DMS114 treated with DMSO at 0.1 percent for 48 hours (cell line): Measurements from ENCODE around the gene RBMS3.
"Not testable (repeated sequence)": the region's sequence is repeated elsewhere in the genome, so short reads cannot be mapped to it uniquely, and the experiment has no call there.

Source experiments
- DNase-seq: peaks from one replicate; lab custom pipeline; 2025; ENCODE audit not compliant: unreplicated experiment; lab: John Stamatoyannopoulos, UW

Gene RBMS3

DNA sequence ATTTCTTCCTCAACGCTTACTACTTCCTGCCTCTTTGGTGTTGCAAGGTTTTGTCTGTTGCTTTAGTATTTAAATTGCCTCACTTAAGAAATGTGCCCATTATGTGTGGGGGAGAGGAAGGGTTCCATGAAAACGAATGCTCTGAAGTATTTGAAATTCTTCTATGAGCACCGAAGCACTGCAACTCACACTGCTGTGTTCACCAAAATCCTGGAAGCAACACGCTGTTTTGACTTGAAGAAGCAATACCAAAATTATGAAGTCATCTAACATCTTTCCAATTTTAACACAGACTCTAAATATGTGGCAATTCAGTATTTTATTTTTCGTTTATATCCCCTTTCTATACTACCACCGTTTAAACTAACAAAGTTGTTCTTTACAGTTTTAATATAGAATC, 101.5 kb downstream of the RBMS3 start:
- DNase-seq, result no peak

DNA sequence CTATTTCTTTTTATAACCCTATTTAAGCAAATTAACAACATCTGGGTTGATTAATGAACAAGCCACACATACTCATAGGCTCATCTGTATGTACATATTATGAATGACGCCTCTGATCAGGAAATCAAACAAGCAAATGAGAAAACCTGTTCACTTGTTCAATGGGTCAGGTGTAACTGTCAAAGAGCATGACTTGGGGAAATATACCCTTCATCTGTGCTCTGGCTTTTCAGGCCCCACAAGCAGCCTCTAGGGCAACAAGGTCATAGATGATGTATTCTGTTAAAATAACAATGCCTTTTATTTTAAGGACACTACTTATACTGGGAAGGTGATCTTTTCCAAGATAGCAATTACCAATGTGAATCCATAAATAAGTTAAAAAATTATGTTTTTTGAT, 102.0 kb downstream of the RBMS3 start:
- DNase-seq, result no peak

DNA sequence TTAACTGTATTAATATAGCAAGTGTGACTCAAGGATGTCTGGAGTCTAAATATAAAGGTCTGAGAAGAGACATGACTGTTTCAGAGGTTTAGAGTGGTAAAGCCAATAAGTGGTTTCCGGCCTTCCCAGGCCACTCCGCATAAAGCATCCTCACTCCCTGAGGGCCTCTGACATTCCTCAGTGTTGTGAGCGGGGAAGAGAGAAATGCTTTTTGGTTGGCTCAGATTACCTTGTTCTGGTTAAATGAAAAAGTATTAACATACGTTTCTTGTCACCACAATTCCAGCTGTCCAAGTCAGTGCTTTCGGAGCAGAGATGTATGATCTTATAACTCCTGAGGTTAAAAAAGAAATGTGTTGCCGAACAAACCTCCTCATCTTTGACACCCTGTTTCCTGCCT, 103.8 kb downstream of the RBMS3 start:
- DNase-seq, result no peak

DNA sequence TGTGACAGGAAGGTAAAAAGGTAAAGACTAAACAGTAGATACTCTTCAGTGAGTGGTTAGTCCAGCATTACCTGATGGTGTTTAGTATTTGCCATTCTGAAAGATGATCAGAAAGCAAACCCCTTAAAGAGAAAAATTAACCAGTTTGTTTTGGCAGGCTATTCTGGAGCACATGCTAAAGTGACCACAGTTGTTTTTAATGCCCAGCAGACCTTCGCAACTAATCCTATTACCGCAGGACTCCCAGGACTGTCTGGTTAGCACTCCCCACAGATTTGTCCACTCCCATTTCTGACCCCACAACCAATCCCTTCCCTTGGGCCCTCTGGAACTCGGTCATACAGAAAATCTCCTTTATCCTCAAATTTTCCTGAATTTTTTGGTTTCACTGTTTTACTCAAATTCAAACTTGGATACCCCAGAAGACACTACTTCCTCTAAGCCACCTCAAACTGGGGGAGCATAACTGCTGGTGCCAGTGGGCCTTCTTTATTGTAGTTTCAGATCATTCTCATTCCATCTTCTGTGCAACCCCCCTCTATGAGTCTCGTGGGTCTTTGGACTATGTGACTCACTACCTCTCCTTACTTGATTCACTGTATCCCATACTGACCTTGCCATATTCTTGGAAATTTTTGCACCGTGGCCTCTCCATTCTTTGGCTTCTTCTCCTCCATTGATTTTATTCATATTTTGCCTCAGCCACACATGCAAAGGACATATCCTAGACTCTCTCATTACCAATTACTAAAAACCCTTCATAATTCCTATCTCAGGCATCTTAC, 104.4 kb downstream of the RBMS3 start:
- no peak for DNase-seq

DNA sequence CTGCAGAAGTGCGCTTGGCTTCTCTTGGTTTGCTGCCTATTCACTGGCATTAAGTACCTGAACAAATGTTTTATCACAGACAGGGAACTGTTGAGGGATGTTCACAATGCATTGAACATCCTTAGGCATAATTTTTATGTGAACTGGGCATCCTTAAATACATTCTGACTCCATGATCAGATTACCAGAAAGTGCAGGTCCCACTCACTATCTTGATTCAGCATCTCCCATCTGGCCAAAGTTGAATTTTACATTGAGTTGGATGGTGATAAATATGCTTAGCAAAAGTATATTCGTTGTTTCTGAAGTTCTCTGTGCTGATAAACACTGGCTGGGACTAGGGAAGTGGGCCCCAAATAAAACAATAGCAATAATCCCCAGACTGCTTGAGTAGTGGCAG, 108.5 kb downstream of the RBMS3 start:
- no peak for DNase-seq

DNA sequence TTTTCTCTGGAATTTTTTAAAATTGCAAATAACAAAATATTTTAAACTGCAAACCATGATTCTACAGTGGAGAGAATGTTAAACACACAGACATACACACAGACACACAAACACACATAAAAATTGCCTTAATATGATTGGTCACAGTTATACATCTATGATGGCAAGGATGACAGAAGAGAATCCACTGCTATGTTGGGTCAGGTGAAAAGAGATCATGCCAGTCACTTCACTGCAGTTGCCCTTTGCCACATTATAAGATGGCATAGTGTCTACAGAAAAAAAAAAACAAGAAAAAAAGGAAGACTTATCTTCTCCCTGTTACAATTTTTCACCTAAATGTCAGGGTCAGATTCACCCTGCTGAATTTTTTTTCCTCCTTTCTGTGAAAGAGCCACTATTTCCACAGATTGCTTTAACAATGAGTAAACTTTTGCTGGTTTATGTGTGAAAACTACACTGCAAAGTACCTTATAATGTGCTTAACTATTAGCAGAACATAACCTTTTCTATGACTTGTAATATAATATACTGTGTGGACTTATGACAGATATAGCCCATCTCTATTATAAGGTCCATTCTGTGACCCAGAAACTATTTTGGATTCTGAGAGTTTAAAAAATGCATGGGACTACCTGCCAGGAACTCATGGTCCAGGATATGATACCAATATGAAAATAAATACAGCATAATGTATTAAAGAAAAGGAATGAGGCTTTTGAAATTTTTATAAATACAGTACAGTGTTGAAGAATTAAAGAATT, 111.9 kb downstream of the RBMS3 start:
- no peak for DNase-seq

DNA sequence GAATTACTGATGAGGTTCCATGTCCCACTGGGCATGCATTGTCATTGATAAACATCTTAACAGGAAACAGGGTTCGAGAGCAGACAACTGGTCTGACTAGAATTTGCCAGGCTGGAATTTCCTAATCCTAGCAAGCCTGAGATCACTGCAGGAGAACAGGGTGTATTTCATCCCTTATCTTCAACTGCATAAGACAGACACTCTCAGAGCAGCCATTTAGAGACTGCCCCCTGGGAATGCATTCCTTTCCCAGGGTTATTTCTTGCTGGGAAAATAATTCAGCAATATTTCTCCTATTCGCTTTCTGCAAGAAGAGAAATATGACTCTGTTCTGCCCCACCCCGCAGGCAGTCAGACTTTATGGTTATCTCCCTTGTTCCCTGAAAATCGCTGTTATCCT, 113.1 kb downstream of the RBMS3 start:
- DNase-seq, result not testable (repeated sequence)

DNA sequence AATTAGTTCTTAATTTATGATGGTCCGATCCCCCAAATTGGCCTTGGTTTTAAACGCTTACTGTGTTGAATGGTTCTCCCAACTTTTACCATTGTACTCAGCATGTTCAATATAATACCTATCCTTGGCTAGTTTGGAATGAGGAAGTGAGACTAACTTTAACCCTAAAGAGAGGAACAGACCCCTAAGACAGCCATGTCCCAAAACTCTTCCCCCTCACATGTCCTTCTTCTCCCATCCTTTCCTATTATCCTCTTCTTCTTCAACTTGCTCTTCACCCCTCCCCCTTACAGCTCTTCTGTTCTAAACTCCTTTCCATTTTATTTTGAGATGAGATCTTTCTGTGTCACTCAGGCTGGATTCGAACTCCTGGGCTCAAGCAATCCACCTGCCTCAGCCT, 116.5 kb downstream of the RBMS3 start:
- DNase-seq, result no peak

DNA sequence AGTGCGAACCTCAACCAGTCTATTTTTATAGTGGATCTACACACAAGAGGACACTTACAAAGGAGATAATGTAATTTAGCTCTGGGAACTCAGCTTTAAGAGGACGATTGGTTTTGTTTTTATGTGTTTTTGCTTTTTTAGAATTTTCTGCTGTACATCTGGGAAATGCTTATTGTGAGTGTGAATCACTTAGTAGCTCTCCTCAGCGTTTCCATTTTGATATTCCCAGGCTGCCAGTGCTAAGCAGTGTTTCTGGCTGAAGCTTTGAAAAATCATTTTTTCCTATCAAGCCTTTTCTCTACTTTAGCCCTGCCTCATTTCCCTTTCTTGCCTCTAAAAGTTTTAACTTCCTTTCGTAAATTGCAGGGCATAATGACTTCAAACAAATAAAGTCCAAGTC, 117.9 kb downstream of the RBMS3 start:
- no peak for DNase-seq

DNA sequence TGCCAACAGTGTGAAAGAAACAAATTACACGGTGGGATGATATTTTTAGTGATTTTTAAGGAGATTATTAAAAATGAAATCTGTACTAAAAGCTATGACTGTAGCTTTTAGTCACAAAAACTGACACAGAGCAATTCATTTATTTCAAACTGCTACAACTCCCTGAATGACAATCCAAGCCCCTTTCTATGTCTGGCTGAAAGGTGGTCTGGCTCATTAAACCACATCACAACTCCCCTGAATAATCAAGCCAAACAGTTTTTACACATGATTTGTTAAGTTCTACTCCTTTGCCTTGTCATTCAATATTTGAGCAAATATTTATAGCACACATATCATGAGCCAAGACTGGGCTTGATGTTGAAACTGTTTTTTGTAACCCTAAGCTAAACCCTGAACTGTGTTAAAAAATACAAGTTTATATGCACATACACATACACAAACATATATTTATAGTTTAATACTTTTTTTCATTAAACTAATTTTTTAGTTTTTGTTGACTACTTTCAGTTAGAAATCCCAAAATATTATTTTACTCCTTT, 125.5 kb downstream of the RBMS3 start:
- DNase-seq, result no peak

DNA sequence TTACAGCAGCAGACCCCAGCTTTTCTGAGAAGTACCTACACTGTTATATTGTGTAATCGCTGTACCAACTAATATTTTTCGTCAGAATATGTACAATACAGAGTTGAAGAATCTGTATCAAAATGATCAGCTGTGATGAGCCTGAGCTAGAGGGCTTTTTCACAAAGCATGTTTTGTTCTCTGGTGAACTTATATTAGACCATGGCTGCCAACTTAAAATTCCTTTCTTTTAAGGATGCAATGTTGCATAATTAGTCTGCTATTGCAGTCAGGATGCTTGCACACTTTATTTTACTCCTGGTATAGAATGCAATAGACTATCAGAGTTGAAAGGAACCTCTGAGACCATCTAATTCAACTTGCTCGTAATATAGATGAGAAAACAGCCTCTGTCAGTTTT, 127.8 kb downstream of the RBMS3 start:
- DNase-seq, result no peak

DNA sequence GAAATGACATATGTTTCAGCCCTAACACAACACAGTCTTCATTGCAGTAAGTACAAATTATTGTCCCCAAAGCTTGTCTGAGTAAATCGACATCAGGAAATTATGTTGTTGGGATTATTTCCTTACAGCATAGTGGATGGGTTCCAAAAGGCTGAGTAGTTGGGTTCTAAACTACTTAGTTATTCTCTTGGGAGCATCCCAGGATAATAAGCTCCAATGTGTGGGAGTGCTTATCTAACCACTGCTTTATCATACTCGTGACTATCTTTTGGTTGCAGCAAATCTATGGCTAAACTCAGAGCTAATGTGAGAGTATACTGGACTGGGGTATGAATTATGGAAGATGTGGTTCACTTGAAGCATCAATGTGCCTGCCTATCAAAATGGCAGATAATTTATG, 128.5 kb downstream of the RBMS3 start:
- DNase-seq, result no peak

DNA sequence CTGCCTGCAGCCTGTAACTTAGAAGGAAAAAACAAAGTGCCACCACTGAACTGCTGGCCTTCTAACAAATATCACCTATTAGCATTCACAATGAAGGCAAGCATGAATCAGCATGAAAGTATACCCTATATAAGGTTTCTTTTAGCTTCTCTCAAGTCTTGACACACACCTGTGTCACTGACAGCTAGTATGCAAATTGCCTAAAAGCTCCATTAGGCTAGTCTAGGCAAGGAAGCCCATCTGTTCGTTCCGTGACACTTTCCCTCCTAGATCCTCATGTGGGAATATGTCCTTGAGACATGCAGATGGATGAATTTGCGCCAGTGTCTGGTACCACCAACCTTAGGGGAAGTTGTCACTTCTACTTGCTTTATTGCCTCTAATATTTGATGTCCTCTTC, 129.3 kb downstream of the RBMS3 start:
- no peak for DNase-seq

DNA sequence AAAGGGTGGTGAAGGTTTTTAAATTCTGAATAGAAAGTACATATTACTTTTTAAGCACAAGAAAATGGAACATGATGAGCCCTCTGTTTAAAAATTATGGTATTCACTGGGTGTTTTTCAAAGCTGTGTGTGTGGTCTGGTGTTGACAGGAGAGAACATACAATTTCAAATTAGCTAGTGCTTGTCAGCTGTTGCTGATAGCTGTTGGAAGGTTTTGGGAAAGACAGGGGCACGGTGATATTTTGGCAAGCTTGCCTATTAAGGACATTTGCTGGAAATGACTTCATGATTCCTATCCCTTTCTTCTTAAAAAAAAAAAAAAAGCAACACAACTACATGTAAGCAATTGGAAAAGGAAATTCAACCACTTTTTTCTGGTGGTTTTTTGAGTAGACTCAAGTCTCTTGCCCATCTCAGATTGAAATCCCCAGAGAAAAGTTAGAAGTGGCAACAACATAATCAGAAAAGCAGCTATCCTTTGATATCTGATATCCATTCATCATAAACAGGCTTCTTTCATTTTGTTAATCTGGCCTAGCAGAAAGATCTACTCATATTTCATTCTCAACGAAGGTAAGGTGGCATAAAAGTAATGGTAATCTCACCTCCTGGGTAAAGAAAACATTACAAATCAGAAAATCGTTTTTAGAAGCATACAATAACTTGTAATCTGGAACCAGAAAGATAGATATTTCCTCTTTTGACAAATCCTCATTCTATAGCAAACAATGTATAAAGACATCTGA, 130.0 kb downstream of the RBMS3 start:
- DNase-seq, result no peak

DNA sequence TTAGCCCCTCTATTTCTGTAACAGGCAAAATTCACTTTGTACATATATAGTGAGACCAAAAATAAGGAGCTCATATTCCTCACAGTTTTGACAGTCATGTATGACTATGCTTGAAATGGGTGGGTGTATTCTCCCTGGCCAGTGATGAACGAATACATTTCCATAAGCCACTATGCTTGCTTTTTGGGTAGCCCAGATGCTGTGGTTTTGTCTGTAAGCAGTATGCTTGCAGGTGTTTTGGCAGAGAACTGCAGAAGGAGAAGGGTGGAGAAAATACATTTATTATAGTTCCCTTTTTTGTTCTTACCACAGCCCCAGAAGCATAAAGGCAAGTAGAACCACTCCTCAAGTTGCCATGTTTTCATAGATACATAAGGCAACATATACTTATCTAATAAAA, 131.2 kb downstream of the RBMS3 start:
- no peak for DNase-seq

DNA sequence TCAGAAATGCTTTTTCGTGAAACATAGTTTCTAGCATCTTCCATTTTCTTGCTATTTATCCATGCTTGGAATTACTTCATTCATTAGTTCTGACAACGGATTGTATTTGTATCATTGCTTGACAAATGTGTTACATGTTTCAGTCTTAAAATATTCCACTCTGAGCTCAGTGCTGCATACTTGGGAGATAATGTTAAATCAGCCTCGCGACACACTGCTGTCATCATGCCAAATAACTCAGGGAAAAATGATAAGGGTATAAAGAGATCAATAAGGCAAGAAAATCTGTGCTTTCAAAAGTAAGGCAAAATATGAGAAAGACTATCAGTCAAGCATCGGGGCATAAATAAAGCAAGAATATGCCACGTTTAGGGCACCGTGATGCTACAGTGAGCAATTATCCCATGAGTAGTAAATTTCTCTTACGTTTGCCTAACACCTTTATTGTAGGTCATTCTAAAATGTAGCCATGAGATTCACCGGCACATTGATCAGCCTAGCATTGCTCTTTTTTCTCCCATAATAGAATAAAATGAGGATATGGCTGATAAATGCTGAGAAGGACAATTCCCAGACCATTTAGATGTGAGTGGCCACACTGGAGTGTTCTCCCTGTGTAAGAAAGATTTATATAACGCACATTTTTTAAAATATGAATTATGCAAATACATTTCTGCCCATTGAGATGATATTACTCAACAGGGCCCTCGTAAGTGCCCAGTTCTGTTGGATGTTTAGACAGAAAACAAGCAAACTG, 133.8 kb downstream of the RBMS3 start:
- DNase-seq, result no peak

DNA sequence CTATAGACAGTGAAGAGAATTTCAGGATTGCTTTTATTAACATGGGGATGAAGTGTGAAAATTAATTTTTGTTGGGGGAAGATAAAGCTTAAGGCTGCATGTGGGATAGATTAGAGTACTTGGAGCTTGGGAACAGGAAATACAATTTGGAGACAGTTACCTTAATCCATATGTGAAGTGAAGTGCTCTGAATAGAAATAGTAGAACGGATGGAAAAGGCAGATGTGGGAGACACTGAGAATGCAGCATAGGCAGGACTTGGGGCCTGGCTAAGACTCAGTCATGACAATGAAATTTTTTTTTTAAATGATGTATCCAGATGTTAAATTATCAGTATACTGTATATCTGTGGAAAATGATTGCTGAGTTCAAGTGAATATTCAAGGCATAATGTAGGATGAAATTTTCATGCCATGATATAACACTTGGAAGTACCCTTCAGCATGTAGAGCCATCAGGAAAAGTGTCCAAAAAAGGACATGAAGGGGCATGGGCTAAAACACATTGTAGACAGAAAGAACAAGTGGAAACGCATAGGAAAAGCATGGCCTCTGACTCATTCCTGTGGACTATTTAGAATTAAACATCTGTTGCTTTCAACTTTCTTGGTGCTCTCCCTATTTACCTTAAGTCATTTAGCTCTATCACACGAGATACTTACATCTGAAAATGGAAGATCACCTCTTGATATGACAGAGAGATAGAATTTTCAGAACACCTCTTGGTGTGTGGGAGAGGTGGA, 134.8 kb downstream of the RBMS3 start:
- DNase-seq, result no peak

DNA sequence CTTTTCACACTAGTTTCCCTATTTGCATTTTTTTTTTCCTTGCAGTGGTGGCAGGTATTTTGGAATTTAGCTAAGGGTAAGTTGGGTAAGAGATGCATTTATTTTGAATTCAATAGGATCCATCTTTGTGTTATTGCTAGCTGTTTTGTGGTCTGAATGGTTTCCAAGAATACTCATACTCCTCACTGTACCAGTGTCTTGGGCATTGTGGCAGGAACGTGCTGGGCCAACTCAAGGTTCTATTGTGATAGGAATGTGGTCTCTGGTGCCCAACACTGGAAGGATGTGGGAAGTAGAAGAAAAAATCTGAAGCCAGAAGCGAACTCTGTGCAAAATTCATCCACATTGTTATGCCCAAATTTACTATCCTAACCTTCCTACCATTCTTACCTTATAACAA, 135.6 kb downstream of the RBMS3 start:
- DNase-seq, result no peak

DNA sequence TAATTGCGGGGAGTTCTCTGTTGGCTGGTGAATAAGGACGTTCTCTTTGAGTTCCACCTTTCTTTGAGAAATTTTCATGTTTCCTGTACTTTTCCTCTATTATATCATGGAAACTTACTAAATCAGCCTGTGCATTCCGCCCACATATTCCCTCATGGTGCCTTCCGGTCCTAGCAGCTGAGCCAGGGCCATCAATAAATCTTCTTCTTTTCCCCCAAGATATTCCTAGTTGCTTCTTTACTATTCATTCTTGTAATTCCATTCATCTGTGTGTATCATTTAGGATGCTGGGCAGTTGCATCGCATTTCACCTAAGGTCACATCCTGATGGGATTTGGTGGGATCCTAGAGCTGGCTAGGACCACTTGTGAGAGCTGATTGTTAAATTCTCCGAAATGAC, 139.2 kb downstream of the RBMS3 start:
- DNase-seq, result no peak
